Measurements from ENCODE around the gene PI16. TPM values are rescaled to one million over a fixed set of nuclear protein-coding genes. Genes with fewer than 3 reads are reported as not detected.

PI16 gene
- total RNA-seq, 1 donor from 2014 or later = not detected

GRCh38 chr6:36963451-36964290, 9.1 kb downstream of the PI16 start:
- H3K4me3 ChIP-seq (ENCODE audit: low read depth, low read length) = no peak overlapping the region
- DNase-seq (ENCODE audit: low read depth) = no peak

GRCh38 chr6:36964349-36964748, 9.8 kb downstream of the PI16 start:
- H3K4me3 ChIP-seq (ENCODE audit: low read depth, low read length) = no peak overlapping the region
- DNase-seq (ENCODE audit: low read depth) = no peak
- no peak for TF ChIP-seq CTCF (conservative IDR thresholded peaks at IDR 0.05; ENCODE audit: low read depth, low read length)

More at GRCh38 chr6:36963451-36964290, 9.1 kb downstream of the PI16 start:
- no peak for TF ChIP-seq CTCF (conservative IDR thresholded peaks at IDR 0.05; ENCODE audit: low read depth, low read length)

DNA sequence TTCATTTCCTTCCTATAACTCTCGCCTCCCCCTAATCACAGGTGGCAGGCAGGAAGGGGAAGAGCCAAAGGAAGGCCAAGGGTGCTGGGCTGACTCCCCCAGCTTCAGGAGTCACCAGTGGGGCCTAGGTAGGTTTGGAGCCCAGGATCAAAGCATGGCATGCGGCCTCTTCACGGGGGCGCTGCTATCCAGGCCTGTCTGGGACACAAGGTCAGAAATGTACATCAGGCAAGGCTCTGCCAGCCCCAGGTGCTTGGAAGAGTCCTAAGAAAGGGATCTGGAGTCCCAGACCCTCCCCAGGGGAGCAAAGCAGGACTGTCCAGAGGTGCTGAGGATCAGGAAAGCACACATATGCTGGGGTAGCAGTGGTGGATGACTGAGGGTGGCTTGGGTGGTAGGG, 10.4 kb downstream of the PI16 start:
- TF ChIP-seq CTCF (conservative IDR thresholded peaks at IDR 0.05; ENCODE audit: low read depth, low read length) = no peak
- no peak for DNase-seq (ENCODE audit: low read depth)
- no peak overlapping the region for H3K4me3 ChIP-seq (ENCODE audit: low read depth, low read length)

DNA sequence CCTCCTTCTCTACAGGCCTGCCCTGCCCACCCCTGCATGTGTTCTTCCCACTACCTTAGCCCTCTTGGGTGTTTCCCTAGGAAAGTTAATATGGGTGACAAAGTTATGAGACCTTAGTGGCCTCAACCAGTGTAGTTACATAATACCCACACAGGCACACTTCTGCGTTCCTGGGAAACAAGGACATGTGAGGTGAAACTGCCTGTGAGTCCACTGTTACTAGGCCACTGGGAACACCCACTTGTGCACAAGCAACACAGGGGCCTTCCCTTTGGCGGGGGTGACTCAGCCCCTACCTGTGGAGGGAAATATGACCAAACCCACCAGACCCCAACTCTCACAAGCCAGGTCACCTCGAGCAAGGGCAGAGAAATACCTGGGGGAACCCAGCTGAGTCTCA, 12.8 kb downstream of the PI16 start:
- DNase-seq (ENCODE audit: low read depth) = no peak
- TF ChIP-seq CTCF (conservative IDR thresholded peaks at IDR 0.05; ENCODE audit: low read depth, low read length) = no peak
- H3K4me3 ChIP-seq (ENCODE audit: low read depth, low read length) = no peak overlapping the region

GRCh38 chr6:36967757-36968156, 13.2 kb downstream of the PI16 start:
- TF ChIP-seq CTCF (conservative IDR thresholded peaks at IDR 0.05; ENCODE audit: low read depth, low read length) = no peak
- DNase-seq (ENCODE audit: low read depth) = no peak
- H3K4me3 ChIP-seq (ENCODE audit: low read depth, low read length) = no peak overlapping the region

DNA sequence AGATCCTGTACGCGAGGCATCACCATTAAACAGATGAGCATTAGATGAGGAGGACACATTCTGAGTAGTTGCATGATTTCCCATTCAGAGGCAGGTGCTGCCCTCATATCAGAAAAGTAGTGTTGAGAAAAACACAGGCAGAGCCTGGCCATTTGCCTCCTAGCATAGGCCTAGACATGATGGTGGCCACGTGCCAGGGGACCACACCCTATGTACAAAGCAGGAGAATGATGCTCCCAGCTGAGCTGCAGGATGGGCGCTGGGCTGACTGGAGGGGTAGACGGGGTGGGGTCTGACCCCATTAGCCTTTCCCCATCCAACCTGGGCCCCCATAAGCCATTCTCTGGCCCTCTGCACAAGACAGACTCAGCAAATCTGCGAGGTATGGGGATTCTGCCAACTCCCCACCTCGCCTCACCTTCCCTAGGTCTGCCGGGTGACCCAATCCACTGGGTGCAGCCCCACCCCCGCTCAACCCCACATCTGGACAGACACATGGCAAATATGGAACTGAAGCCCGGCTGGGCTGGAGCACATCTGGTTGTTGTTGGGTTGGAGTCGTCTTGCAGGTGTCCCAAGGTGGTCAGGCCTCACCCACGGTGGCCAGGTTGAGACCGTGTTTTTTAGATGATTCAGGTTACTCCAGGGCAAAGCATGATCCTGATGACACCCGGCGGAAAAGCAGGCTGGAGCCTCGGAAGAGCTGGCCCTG, 13.9 kb downstream of the PI16 start:
- DNase-seq (ENCODE audit: low read depth) = no peak
- H3K4me3 ChIP-seq (ENCODE audit: low read depth, low read length) = no peak overlapping the region
- TF ChIP-seq CTCF (conservative IDR thresholded peaks at IDR 0.05; ENCODE audit: low read depth, low read length) = no peak

Data from epithelial cell of proximal tubule (primary cell).